SK-N-SH (cell line): ENCODE measurements around the gene CLCN5.

Experiments
- CTCF ChIP-seq: fragments of 200-600 bp; sonication (generic); IDR thresholded peaks from 2 replicates; pipeline ENCODE4 v1.6.1; 2017; ENCODE audit warnings: antibody characterized with exemption, mild to moderate bottlenecking, moderate library complexity
- EP300 ChIP-seq, 2 experiments: IDR thresholded peaks; 2 replicates each; pipeline versions ENCODE4 v1.4.0 to v1.6.1; 2012; ENCODE audit warnings: borderline replicate concordance in 1 of 2, low read depth in 1 of 2, low read length in 1 of 2
- RFX5 ChIP-seq: IDR thresholded peaks from 2 replicates; pipeline ENCODE4 v1.6.1; 2012; ENCODE audit warnings: mild to moderate bottlenecking, improper control_type of control experiment, low read length
- YY1 ChIP-seq: IDR thresholded peaks from 2 replicates; pipeline ENCODE4 v1.4.0; 2012; ENCODE audit warnings: low read depth, mild to moderate bottlenecking

GRCh38 chrX:49978176-49978575 lies 55.8 kb downstream of the CLCN5 start:
- TF ChIP-seq RFX5 (no peak), CTCF (no peak), EP300 (IDR thresholded peaks at IDR 0.05; ENCODE audit: borderline replicate concordance in 1 of 2, low read depth in 1 of 2, low read length in 1 of 2) (no peak), YY1 (no peak)
